Measurements from ENCODE around the gene AQP3. TPM values are rescaled to one million over a fixed set of nuclear protein-coding genes. Genes with fewer than 3 reads are reported as not detected.

AQP3 gene
- total and polyA plus RNA-seq, 2 of the 8 experiments (the other 6 are each of a cell fraction or from before 2014, with no cell fraction given), result 2.6 to 7.6 TPM

DNA sequence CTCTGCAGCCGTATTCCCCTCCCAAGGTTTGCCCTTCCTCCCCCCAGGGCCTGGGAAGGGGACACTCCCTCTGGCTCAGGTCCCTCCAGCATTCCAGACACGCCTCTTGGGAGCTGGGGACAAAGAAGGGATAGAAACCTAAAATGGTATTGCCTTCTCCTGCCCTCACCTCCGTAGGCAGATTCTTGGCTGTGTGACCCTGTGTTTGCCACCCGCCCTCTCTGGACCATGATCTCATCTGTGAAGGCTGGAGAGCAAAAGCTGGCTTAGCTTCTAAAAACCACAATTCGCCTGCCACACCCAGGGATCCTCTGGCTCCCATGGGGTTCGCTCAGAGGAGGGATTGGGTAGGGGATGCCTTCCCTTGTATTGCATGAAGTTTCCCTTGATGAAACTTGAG is 7.7 kb downstream of the AQP3 start:
- no peak overlapping the region for H3K56ac ChIP-seq (replicated peaks; ENCODE audit: insufficient read length, low read depth, low read length)
- H3K18ac ChIP-seq (ENCODE audit: extremely low read depth, low read length), result no peak overlapping the region
- no peaks in the 10 kb centered on the region; a peak in 1 of 7 replicates for H3K27me3 ChIP-seq (replicated peaks in 1 of 4; ENCODE audit: control insufficient read depth in 3 of 4, extremely low read depth in 1 of 4, insufficient read depth in 3 of 4, low read length in 3 of 4)
- no peaks in the 10 kb centered on the region for H3K36me3 ChIP-seq (ENCODE audit: control insufficient read depth in 2 of 4, insufficient read depth in 4 of 4, low read length in 3 of 4)
- H3K4ac ChIP-seq (replicated peaks; ENCODE audit: insufficient read length, low read depth, low read length), result no peak overlapping the region
- 84% methylated on average over 6 of the region's 6 CpGs; no CpG with 5 or more reads in 1 of the 2 experiments for WGBS, 2 experiments (ENCODE audit: extremely low coverage in 1 of 2, insufficient coverage in 1 of 2, insufficient read length in 1 of 2, insufficient replicate concordance in 2 of 2, low coverage in 1 of 2, low lambda C conversion rate in 2 of 2, missing lambda C conversion rate in 1 of 2)
- peak overlapping the region; percentile 48; the same call in 1 of the 2 replicates for H2BK20ac ChIP-seq (ENCODE audit: low read length)
- no peak overlapping the region for H3K4me3 ChIP-seq (ENCODE audit: extremely low read depth in 1 of 4, insufficient read depth in 2 of 4, low read depth in 3 of 4, low read length in 4 of 4)
- H3K27ac ChIP-seq (ENCODE audit: low read depth, low read length), result no peak overlapping the region
- H3K9ac ChIP-seq (replicated peaks in 1 of 4; ENCODE audit: extremely low read depth in 1 of 4, low read depth in 3 of 4, low read length in 3 of 4), result no peak overlapping the region
- no peaks in the 10 kb centered on the region for H4K20me1 ChIP-seq (replicated peaks in 1 of 2; ENCODE audit: control insufficient read depth in 1 of 2, insufficient read depth in 2 of 2, low read length in 2 of 2)
- POLR2A ChIA-PET (ENCODE audit: partially characterized antibody), result interaction anchor here (1.3 kb wide), 1 partner anchor 14 kb away, joined by 3 read pairs; no protein-coding TSS in a partner anchor
- H3K23ac ChIP-seq (ENCODE audit: insufficient read length), result no peak overlapping the region
- no peak overlapping the region for H2BK5ac ChIP-seq (ENCODE audit: low read depth, low read length)
- H3K23me2 ChIP-seq (ENCODE audit: low read depth, low read length), result no peaks in the 10 kb centered on the region
- no peaks in the 10 kb centered on the region for H3K79me2 ChIP-seq (ENCODE audit: control insufficient read depth in 1 of 2, insufficient read depth in 2 of 2, low read length in 2 of 2)
- no peak for DNase-seq (ENCODE audit: low read depth in 1 of 2, low spot score in 2 of 2)
- no peak overlapping the region; the same call in 1 of the 2 replicates for H4K8ac ChIP-seq (ENCODE audit: extremely low read depth, insufficient read depth, low read length)
- no peak overlapping the region for H4K91ac ChIP-seq (replicated peaks; ENCODE audit: insufficient read length, low read length)
- no peak overlapping the region for H2BK12ac ChIP-seq (ENCODE audit: low read depth, low read length)
- no peak overlapping the region for H3K14ac ChIP-seq (ENCODE audit: insufficient read length)
- H3K9me3 ChIP-seq (ENCODE audit: insufficient read depth in 2 of 2, low read depth in 1 of 2, low read length in 1 of 2), result no peaks in the 10 kb centered on the region
- H2AFZ ChIP-seq (ENCODE audit: low read length), result no peak overlapping the region
- FAIRE-seq, result no peak
- H2BK15ac ChIP-seq (ENCODE audit: low read length), result no peak overlapping the region
- H2BK120ac ChIP-seq (replicated peaks; ENCODE audit: low read depth, low read length), result no peak overlapping the region
- no peak overlapping the region for H4K5ac ChIP-seq (ENCODE audit: insufficient read length, low read depth, low read length)
- no peak overlapping the region for H3K4me2 ChIP-seq (ENCODE audit: insufficient read depth in 1 of 2, low read depth in 2 of 2, low read length in 2 of 2)
- CTCF ChIA-PET (ENCODE audit: partially characterized antibody), result interaction anchor here (1.2 to 9.1 kb wide), 5 partner anchors 12 to 58 kb away, joined by 3 to 63 read pairs (median 6); no protein-coding TSS in a partner anchor
- H2AK5ac ChIP-seq (ENCODE audit: low read depth, low read length), result 0 out of 2 replicates have a peak overlapping the region, but pooled peaks have one; percentile 65
- H3K79me1 ChIP-seq (ENCODE audit: low read depth, low read length), result no peaks in the 10 kb centered on the region
- peaks cover 0 to 14% (median 7%) of the 10 kb centered on the region in 4 experiments; a peak in 3 of 7 replicates for H3K4me1 ChIP-seq (replicated peaks in 1 of 4; ENCODE audit: control insufficient read depth in 3 of 4, insufficient read depth in 4 of 4, low read length in 3 of 4)
